K562 (cell line): ENCODE measurements around the gene HTT-AS. TPM values are rescaled to one million over a fixed set of nuclear protein-coding genes. Genes with fewer than 3 reads are reported as not detected.
A peak's percentile ranks its signal among the peaks of the same experiment; 100 is the strongest.

Experiments used
- BACH1 ChIP-seq: fragments of 200-800 bp; sonication (Bioruptor generic); IDR thresholded peaks from 2 replicates; pipeline ENCODE4 v1.6.1; 2016; ENCODE audit warnings: missing genetic modification characterization, missing compliant biosample characterization
- DIDO1 ChIP-seq: fragments of 450-650 bp; IDR thresholded peaks from 2 replicates; pipeline ENCODE4 v1.6.1; 2016; ENCODE audit warnings: low read depth, missing biosample characterization, missing genetic modification characterization
- HMG20A ChIP-seq: fragments of 450-650 bp; formaldehyde crosslinking; conservative IDR thresholded peaks from 2 replicates; pipeline ENCODE4 v1.4.0; 2020; ENCODE audit warnings: mild to moderate bottlenecking, mixed read lengths
- PTTG1 ChIP-seq: fragments of 450-650 bp; IDR thresholded peaks from 2 replicates; pipeline ENCODE4 v1.6.1; 2016; ENCODE audit warnings: low read depth, mild to moderate bottlenecking, missing genetic modification characterization, missing compliant biosample characterization
- SMAD3 ChIP-seq: fragments of 450-650 bp; formaldehyde crosslinking; conservative IDR thresholded peaks from 2 replicates; pipeline ENCODE4 v1.4.0; 2020; ENCODE audit warnings: mild to moderate bottlenecking
- ZKSCAN1 ChIP-seq: fragments of 150-350 bp; IDR thresholded peaks from 2 replicates; pipeline ENCODE4 v1.6.1; 2016; ENCODE audit warnings: low read depth, low read length
- ZNF551 ChIP-seq: fragments of 250-450 bp; sonication (Bioruptor Pico); IDR thresholded peaks from 2 replicates; pipeline ENCODE4 v1.5.0; 2021; ENCODE audit warnings: mild to moderate bottlenecking, moderate library complexity
- ZSCAN32 ChIP-seq: fragments of 450-650 bp; formaldehyde crosslinking; IDR thresholded peaks from 2 replicates; pipeline ENCODE4 v1.4.0; 2020; ENCODE audit warnings: mild to moderate bottlenecking, moderate library complexity
- polyA plus RNA-seq, 8 experiments: library from polyadenylated mRNA; depleted of rRNA in 4 of 8; stranded (reverse) in 5 of 8; unstranded in 3 of 8; fragments of >200 nt; fragmentation: Nextera tagmentation in 2 of 8; fragmentation: Illumina TruSeq in 1 of 8; extraction: Ambion mirVana in 2 of 8; extraction: Trizol in 1 of 8; gene quantifications; 2 replicates each; pipeline versions ENCODE4 v1.2.1 to v1.2.3, GENCODE V29; 2011 to 2014; ENCODE audit warnings: inconsistent platforms in 1 of 8, missing spikeins in 1 of 8
- total RNA-seq, 7 experiments: library from RNA; depleted of rRNA in 6 of 7; stranded (reverse); fragments of >200 nt in 6 of 7; fragmentation: Illumina TruSeq in 2 of 7; extraction: Trizol in 2 of 7; gene quantifications; 2 replicates each; pipeline versions ENCODE4 v1.2.1 to v1.2.3, GENCODE V29; 2011 to 2021; ENCODE audit warnings: low replicate concordance in 1 of 7
- TF ChIP-seq, protein P1 (sequence below): sonication (generic); IDR thresholded peaks from 2 replicates; pipeline ENCODE4 v1.6.1; 2016
- TF ChIP-seq, protein P2 (sequence below), 2 experiments: fragments of 450-650 bp; IDR thresholded peaks; 2 replicates each; pipeline ENCODE4 v1.6.1; 2016; ENCODE audit warnings: mild to moderate bottlenecking in 2 of 2, borderline replicate concordance in 1 of 2, low read depth in 1 of 2, moderate library complexity in 1 of 2
- TF ChIP-seq, protein P3 (sequence below): sonication (generic); formaldehyde crosslinking; IDR thresholded peaks from 2 replicates; pipeline ENCODE4 v1.8.0; 2022; ENCODE audit warnings: mild to moderate bottlenecking, missing genetic modification reagents, borderline replicate concordance

HTT-AS gene
- total and polyA plus RNA-seq, 9 of the 15 experiments (the other 6 are each of a cell fraction or from before 2014, with no cell fraction given) = not detected

DNA sequence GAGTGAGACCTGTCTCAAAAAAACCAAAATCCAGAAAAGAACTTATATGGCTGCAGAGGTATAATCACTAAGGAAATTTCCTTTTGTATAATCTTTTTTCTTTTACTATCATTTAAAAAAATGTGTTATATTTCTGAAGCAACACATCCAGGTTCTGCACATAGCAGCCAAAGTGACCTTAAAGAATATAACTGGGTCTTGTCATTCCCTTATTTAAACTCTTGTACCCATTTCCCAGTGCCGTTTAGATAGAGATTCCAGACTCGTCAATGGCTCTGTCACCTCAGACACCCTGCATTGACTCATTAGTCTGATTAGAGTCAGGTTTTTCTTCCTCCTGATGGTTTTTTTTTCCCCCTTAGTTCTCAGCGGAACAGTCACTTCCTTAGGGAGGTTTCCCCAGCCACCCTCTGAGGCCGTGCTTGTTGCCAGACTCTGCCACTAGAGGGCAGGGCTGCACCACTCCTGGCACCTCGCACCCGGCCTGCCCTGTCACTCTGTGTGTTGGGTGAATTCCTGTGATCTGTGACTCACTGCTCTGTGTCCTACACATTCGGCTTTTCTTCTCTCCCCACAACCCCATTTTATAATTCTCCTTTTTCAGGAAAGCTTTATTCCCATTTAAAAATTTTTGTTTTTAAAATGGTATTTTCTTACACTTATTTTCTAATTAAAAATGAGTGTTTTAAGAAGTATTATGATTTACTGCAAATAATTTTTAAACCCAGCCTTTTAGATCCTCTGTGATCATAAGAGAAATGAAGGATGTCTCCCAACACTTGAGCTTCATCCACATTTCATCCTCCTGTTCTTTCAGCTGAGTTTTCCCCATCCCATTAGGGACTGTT, 32.2 kb upstream of the HTT-AS start (continued):
- TF ChIP-seq, protein P1, sequence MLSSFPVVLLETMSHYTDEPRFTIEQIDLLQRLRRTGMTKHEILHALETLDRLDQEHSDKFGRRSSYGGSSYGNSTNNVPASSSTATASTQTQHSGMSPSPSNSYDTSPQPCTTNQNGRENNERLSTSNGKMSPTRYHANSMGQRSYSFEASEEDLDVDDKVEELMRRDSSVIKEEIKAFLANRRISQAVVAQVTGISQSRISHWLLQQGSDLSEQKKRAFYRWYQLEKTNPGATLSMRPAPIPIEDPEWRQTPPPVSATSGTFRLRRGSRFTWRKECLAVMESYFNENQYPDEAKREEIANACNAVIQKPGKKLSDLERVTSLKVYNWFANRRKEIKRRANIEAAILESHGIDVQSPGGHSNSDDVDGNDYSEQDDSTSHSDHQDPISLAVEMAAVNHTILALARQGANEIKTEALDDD = no peak; the same call in 1 of the 2 replicates
- no peak for TF ChIP-seq DIDO1 (tag)
- no peak for TF ChIP-seq BACH1
- no peak for TF ChIP-seq HMG20A
- TF ChIP-seq ZKSCAN1 = peak; percentile 60; the same call in 1 of the 2 replicates
- no peak for TF ChIP-seq ZNF551
- TF ChIP-seq SMAD3 (CRISPR knock-in tag) = no peak
- TF ChIP-seq, protein P2, sequence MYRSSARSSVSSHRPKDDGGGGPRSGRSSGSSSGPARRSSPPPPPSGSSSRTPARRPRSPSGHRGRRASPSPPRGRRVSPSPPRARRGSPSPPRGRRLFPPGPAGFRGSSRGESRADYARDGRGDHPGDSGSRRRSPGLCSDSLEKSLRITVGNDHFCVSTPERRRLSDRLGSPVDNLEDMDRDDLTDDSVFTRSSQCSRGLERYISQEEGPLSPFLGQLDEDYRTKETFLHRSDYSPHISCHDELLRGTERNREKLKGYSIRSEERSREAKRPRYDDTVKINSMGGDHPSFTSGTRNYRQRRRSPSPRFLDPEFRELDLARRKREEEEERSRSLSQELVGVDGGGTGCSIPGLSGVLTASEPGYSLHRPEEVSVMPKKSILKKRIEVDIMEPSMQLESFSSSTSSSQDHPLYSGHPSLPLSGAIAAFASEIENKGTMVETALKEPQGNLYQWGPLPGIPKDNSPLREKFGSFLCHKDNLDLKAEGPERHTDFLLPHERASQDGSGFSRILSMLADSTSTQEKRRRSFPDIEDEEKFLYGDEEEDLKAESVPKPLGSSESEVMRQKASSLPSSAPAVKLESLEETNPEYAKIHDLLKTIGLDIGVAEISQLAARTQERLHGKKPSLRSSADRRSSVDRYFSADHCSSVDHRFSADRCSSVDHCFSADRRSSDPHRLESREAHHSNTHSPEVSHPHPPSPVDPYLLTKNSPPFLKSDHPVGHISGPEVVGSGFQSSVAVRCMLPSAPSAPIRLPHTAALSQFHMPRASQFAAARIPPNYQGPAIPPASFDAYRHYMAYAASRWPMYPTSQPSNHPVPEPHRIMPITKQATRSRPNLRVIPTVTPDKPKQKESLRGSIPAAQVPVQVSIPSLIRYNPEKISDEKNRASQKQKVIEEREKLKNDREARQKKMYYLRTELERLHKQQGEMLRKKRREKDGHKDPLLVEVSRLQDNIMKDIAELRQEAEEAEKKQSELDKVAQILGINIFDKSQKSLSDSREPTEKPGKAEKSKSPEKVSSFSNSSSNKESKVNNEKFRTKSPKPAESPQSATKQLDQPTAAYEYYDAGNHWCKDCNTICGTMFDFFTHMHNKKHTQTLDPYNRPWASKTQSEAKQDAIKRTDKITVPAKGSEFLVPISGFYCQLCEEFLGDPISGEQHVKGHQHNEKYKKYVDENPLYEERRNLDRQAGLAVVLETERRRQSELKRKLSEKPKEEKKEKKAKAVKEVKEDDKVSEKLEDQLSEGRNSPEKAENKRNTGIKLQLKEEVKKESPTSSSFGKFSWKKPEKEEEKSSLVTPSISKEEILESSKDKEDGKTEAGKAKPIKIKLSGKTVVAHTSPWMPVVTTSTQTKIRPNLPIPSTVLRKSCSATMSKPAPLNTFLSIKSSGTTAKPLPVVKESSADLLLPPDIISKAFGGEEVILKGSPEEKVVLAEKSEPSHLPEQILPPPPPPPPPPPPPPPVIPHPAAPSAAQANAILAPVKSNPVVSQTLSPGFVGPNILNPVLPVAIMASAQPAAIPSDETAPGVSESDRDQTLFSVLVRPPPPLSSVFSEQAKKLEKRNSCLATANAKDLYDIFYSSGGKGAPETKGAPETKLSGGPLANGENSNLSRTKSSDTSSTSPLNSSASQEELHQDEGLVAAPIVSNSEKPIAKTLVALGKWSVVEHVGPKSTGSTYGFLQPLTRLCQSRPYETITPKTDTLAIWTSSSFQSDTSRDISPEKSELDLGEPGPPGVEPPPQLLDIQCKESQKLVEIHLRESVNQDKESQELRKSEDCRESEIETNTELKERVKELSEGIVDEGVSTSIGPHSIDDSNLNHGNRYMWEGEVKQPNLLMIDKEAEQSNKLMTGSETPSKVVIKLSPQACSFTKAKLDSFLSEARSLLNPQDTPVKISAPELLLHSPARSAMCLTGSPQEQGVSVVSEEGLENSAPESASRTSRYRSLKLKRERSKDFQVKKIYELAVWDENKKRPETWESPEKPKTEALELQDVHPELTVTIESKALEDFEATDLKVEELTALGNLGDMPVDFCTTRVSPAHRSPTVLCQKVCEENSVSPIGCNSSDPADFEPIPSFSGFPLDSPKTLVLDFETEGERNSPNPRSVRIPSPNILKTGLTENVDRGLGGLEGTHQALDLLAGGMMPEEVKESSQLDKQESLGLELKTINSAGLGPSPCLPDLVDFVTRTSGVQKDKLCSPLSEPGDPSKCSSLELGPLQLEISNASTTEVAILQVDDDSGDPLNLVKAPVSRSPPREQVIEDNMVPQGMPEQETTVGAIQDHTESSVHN (IDR thresholded peaks at IDR 0.05; ENCODE audit: borderline replicate concordance in 1 of 2, low read depth in 1 of 2) = no peak
- TF ChIP-seq PTTG1 (tag) = no peak
- TF ChIP-seq ZSCAN32 (CRISPR knock-in tag) = no peak
- TF ChIP-seq, protein P3, sequence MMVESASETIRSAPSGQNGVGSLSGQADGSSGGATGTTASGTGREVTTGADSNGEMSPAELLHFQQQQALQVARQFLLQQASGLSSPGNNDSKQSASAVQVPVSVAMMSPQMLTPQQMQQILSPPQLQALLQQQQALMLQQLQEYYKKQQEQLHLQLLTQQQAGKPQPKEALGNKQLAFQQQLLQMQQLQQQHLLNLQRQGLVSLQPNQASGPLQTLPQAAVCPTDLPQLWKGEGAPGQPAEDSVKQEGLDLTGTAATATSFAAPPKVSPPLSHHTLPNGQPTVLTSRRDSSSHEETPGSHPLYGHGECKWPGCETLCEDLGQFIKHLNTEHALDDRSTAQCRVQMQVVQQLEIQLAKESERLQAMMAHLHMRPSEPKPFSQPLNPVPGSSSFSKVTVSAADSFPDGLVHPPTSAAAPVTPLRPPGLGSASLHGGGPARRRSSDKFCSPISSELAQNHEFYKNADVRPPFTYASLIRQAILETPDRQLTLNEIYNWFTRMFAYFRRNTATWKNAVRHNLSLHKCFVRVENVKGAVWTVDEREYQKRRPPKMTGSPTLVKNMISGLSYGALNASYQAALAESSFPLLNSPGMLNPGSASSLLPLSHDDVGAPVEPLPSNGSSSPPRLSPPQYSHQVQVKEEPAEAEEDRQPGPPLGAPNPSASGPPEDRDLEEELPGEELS (CRISPR knock-in tag) = no peak
